B cell (primary cell): ENCODE data around the gene ZFAND2A. TPM values are rescaled to one million over a fixed set of nuclear protein-coding genes. Genes with fewer than 3 reads are reported as not detected.

Source experiments
- ATAC-seq: fragments of 200-7000 bp; cut with Tn5 transposase; one replicate; pipeline ENCODE4 v1.10.0; 2021; ENCODE audit warnings: low read depth, mild to moderate bottlenecking, moderate number of reproducible peaks, moderate library complexity
- CTCF ChIA-PET: fragments of 350-600 bp; sonication (Branson Sonifier 250); formaldehyde crosslinking; loops from one replicate; lab custom pipeline; 2021; ENCODE audit warnings: antibody characterized with exemption, inconsistent platforms; lab: Charles Lee
- POLR2A ChIA-PET: fragments of 350-600 bp; sonication (Branson Sonifier 250); formaldehyde crosslinking; loops from one replicate; lab custom pipeline; 2021; ENCODE audit warnings: antibody characterized with exemption; lab: Charles Lee
- DNase-seq: peaks from one replicate; pipeline ENCODE4 v3.0.0; 2013
- H2AFZ ChIP-seq: 2 replicates; pipeline ENCODE4 v1.6.1; 2012; ENCODE audit warnings: mild to moderate bottlenecking, low read depth, low read length; ENCODE audit not compliant: insufficient read depth, poor library complexity, severe bottlenecking
- H3K27ac ChIP-seq, 2 donors: 1 replicate in 1 of 2; 2 replicates in 1 of 2; pipeline ENCODE4 v1.5.1; 2012 to 2013; ENCODE audit warnings: low read length in 2 of 2, mild to moderate bottlenecking in 2 of 2, moderate library complexity in 1 of 2
- H3K27me3 ChIP-seq, 4 experiments: fragments of 200-600 bp in 1 of 4; sonication (generic) in 1 of 4; replicated peaks in 1 of 4; 1 replicate in 2 of 4; 2 replicates in 2 of 4; pipeline versions ENCODE4 v1.6.1 to v1.7.0; 2013 to 2016; ENCODE audit warnings: low read length in 3 of 4, mild to moderate bottlenecking in 2 of 4, mixed read lengths in 1 of 4, moderate library complexity in 1 of 4; ENCODE audit not compliant: insufficient read depth in 4 of 4, control insufficient read depth in 3 of 4; ENCODE audit errors: control extremely low read depth in 1 of 4
- H3K36me3 ChIP-seq, 2 experiments: replicated peaks in 1 of 2; 1 replicate in 1 of 2; 2 replicates in 1 of 2; pipeline versions ENCODE4 v1.6.1 to v1.7.1; 2013; ENCODE audit warnings: low read length in 1 of 2; ENCODE audit not compliant: insufficient read depth in 2 of 2, control insufficient read depth in 1 of 2; ENCODE audit errors: control extremely low read depth in 1 of 2, extremely low read depth in 1 of 2
- H3K4me1 ChIP-seq, 2 donors: fragments of 200-600 bp in 1 of 2; sonication (generic) in 1 of 2; 1 replicate in 1 of 2; 2 replicates in 1 of 2; pipeline versions ENCODE4 v1.5.1 to v1.6.1; 2013 to 2017; ENCODE audit warnings: low read length in 2 of 2; ENCODE audit not compliant: control insufficient read depth in 2 of 2, insufficient read depth in 2 of 2
- H3K4me2 ChIP-seq: replicated peaks from 2 replicates; pipeline ENCODE3; 2012; ENCODE audit warnings: mild to moderate bottlenecking, low read depth, low read length; ENCODE audit not compliant: poor library complexity, severe bottlenecking
- H3K4me3 ChIP-seq, 5 experiments: fragments of 200-600 bp in 1 of 5; sonication (generic) in 1 of 5; 1 replicate in 3 of 5; 2 replicates in 2 of 5; pipeline versions ENCODE4 v1.5.1 to v1.7.0; 2011 to 2016; ENCODE audit warnings: low read length in 4 of 5, mild to moderate bottlenecking in 4 of 5, low read depth in 2 of 5, control low read depth in 1 of 5, moderate library complexity in 1 of 5; ENCODE audit not compliant: insufficient read depth in 1 of 5; ENCODE audit errors: control extremely low read depth in 1 of 5, extremely low read depth in 1 of 5
- H3K79me2 ChIP-seq: fragments of 200-600 bp; sonication (generic); one replicate; pipeline ENCODE4 v1.6.0; 2016; ENCODE audit warnings: low read length; ENCODE audit not compliant: control insufficient read depth, insufficient read depth
- H3K9ac ChIP-seq: fragments of 200-600 bp; sonication (generic); 2 replicates; pipeline ENCODE4 v1.6.1; 2017; ENCODE audit warnings: mild to moderate bottlenecking, low read length, moderate library complexity
- H3K9me3 ChIP-seq, 3 donors: one replicate each; pipeline versions ENCODE4 v1.6.1 to v1.7.1; 2013; ENCODE audit warnings: low read length in 2 of 3; ENCODE audit not compliant: control insufficient read depth in 2 of 3, insufficient read depth in 1 of 3; ENCODE audit errors: control extremely low read depth in 1 of 3
- H4K20me1 ChIP-seq: 2 replicates; pipeline ENCODE4 v1.6.0; 2012; ENCODE audit warnings: mild to moderate bottlenecking, low read length; ENCODE audit not compliant: insufficient read depth, control insufficient read depth, poor library complexity, severe bottlenecking
- H3K27ac Mint-ChIP-seq: one replicate; pipeline ENCODE4 v1.8.0; 2021; ENCODE audit warnings: mixed read lengths
- H3K27me3 Mint-ChIP-seq: one replicate; pipeline ENCODE4 v1.8.0; 2021; ENCODE audit warnings: mixed read lengths
- H3K4me1 Mint-ChIP-seq: one replicate; pipeline ENCODE4 v1.8.0; 2021; ENCODE audit warnings: mixed read lengths
- H3K4me3 Mint-ChIP-seq: one replicate; pipeline ENCODE4 v1.8.0; 2021; ENCODE audit warnings: mixed read lengths
- H3K9me3 Mint-ChIP-seq: one replicate; pipeline ENCODE4 v1.8.0; 2022; ENCODE audit warnings: mixed read lengths; ENCODE audit not compliant: insufficient read depth
- CTCF ChIP-seq: fragments of 200-600 bp; IDR thresholded peaks from one replicate; pipeline ENCODE4 v1.8.0; 2022; ENCODE audit warnings: antibody characterized with exemption, mild to moderate bottlenecking
- EZH2 ChIP-seq: IDR thresholded peaks from 2 replicates; pipeline ENCODE4 v1.6.1; 2012; ENCODE audit warnings: borderline replicate concordance, low read depth, mild to moderate bottlenecking, moderate library complexity, low read length; ENCODE audit not compliant: insufficient read depth, poor library complexity, severe bottlenecking
- WGBS: methylation state at CpG from one replicate; pipeline ENCODE4 v1.1.5; 2013; ENCODE audit warnings: missing lambda C conversion rate; ENCODE audit not compliant: insufficient coverage; 5-methylcytosine and 5-hydroxymethylcytosine counted together
- intact Hi-C: fragments of 100-400 bp; cut with micrococcal nuclease; formaldehyde crosslinking; loops from one replicate; pipeline ENCODE4 v1.10.0; 2022
- polyA plus RNA-seq: library from polyadenylated mRNA; depleted of rRNA; stranded (reverse); fragments of >200 nt; gene quantifications from 2 replicates; pipeline ENCODE4 v1.2.3, GENCODE V29; 2012
- total RNA-seq, 2 donors: library from RNA; stranded (reverse); fragments of 120-200 nt in 1 of 2; gene quantifications; 1 replicate in 1 of 2; 2 replicates in 1 of 2; pipeline versions ENCODE4 v1.2.3 to v1.2.4, GENCODE V29; 2013 to 2022

Gene ZFAND2A
- total and polyA plus RNA-seq, 2 donors (not counting 1 experiment from before 2014, with no cell fraction given): 26.7 to 113 TPM

- peaks cover 0 to 4% of the 10 kb centered on the region in 2 experiments for H3K36me3 ChIP-seq
- no peak overlapping the region for H3K4me2 ChIP-seq
- no peak overlapping the region for H2AFZ ChIP-seq
- no peak for TF ChIP-seq EZH2
- no peak for TF ChIP-seq CTCF
- H4K20me1 ChIP-seq: no peaks in the 10 kb centered on the region
- Mint-ChIP-seq H3K9me3 (no peaks in the 10 kb centered on the region), H3K27me3 (no peaks in the 10 kb centered on the region), H3K4me1 (peaks cover 5% of the 10 kb centered on the region), H3K27ac (no peak overlapping the region), H3K4me3 (no peak overlapping the region)
- H3K79me2 ChIP-seq: peaks cover 27% of the 10 kb centered on the region
- intact Hi-C loops: no loop called here
- POLR2A ChIA-PET: no interaction called here
- DNase-seq (no peak), ATAC-seq (no peak)
- no peak overlapping the region for H3K4me3 ChIP-seq
- H3K9me3 ChIP-seq: no peaks in the 10 kb centered on the region
- no peaks in the 10 kb centered on the region for H3K27me3 ChIP-seq
- CTCF ChIA-PET: no interaction called here
- no peak overlapping the region for H3K27ac ChIP-seq
- 97% methylated on average over 23 of the region's 23 CpGs for WGBS
- H3K4me1 ChIP-seq: peaks cover 7 to 10% of the 10 kb centered on the region in 2 donors
- H3K9ac ChIP-seq: no peak overlapping the region
Observed at GRCh38 chr7:1124816-1125602, 35.0 kb downstream of the ZFAND2A start.

- H3K9me3 ChIP-seq: no peaks in the 10 kb centered on the region
- peaks cover 5% of the 10 kb centered on the region for H3K4me1 Mint-ChIP-seq
- H3K27me3 Mint-ChIP-seq: no peaks in the 10 kb centered on the region
- no peaks in the 10 kb centered on the region for H4K20me1 ChIP-seq
- no peak overlapping the region for H3K27ac Mint-ChIP-seq
- H3K9ac ChIP-seq: no peak overlapping the region
- no peak overlapping the region for H3K4me3 ChIP-seq
- intact Hi-C loops: no loop called here
- POLR2A ChIA-PET: no interaction called here
- H3K36me3 ChIP-seq: peaks cover 0 to 4% of the 10 kb centered on the region in 2 experiments
- H3K4me3 Mint-ChIP-seq: no peak overlapping the region
- no peaks in the 10 kb centered on the region for H3K9me3 Mint-ChIP-seq
- no peak overlapping the region for H3K4me2 ChIP-seq
- H2AFZ ChIP-seq: no peak overlapping the region
- H3K27me3 ChIP-seq: no peaks in the 10 kb centered on the region
- CTCF ChIA-PET: interaction anchor here (1.4 kb wide), 1 partner anchor 131 kb away, joined by 4 read pairs; no protein-coding TSS in a partner anchor
- ATAC-seq (no peak), DNase-seq (no peak)
- WGBS: 93% methylated on average over 3 of the region's 11 CpGs
- H3K4me1 ChIP-seq: peaks cover 7 to 10% of the 10 kb centered on the region in 2 donors
- TF ChIP-seq EZH2 (no peak), CTCF (no peak)
- peaks cover 25% of the 10 kb centered on the region for H3K79me2 ChIP-seq
- no peak overlapping the region for H3K27ac ChIP-seq
Observed at GRCh38 chr7:1124164-1124563, 35.8 kb downstream of the ZFAND2A start.
